ENCODE data around the gene NUDT14. TPM values are rescaled to one million over a fixed set of nuclear protein-coding genes. Genes with fewer than 3 reads are reported as not detected.

Gene NUDT14
- polyA plus RNA-seq, 10 donors = 7.3 to 19.6 (median 13.8) TPM

GRCh38 chr14:105213361-105213760 lies 32.2 kb upstream of the NUDT14 start:
- DNase-seq = peak in 1 of 3 donors; percentile 67

- no peak for DNase-seq
These were observed 31.6 kb upstream of the NUDT14 start for GRCh38 chr14:105212541-105213300.

DNA sequence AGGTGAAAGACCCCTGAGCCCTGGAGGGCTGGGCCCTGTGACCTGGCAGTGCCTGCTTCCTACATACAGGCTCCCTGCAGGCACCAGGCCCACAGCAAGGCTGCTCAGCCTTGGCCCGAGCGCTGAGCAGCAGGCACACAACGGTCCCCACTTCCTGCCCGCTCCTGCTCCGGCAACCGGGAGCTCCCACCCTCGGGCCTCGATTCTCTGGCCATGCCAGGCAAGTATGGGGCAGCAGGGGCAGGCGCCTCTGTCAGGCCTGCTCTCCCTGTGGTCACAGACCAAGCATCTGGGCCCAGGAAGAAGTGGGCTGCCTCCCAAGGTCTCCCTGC lies 30.6 kb upstream of the NUDT14 start:
- DNase-seq = no peak

DNA sequence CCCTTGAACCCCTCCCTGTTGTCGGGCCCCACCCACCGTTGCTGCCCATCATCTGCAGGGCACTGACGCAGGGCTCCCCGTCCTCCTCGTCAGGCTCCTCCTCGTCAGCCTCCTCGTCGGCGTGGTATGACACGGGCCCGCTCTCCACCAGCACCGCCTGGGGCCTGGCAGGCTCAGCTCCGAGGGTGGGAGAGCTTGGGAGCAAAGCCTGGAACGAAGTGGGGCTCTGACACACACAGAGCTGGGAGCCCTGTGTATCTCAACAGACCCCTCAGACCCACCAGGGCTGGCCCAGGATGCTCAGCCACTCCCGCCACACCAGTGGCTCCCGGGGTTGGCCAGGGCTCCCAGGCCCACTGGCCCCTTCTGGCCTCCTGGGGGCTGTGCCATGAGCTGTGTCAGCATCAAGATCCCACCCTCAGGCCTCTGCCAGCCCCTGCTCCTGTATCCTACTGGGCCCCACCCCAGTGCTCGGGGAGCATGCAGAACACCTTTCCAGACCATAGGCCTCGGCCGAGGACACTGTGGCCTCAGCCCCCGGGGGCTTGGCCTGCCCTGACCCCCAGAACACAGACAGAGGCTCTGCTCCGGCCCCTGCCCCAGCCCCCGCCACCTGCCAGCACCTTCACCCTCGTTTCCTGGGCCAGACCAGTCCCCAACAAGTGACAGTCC lies 30.1 kb upstream of the NUDT14 start:
- DNase-seq = no peak

- no peak for DNase-seq
These were observed 29.3 kb upstream of the NUDT14 start for GRCh38 chr14:105210266-105211025.

- no peak for DNase-seq
These were observed 28.5 kb upstream of the NUDT14 start for GRCh38 chr14:105209646-105210045.

DNA sequence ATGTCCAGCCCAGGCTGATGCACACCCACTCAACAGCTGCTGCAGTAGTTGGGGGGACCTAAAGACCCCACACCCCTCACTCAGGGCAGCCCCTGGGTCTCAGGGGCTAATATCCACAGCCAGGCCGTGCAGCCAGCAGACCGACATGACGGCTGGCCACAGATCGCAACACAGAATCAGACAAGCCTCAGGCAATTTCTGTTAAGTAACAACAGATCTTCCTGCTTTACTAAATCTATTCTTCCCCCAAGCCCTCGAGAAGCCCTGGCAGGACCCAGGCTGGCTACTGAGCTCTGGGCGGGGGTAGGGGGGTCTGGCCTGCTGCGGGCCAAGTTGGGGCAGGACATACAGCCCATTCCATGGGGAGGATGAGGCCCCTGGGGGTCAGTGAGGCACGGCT lies 28.0 kb upstream of the NUDT14 start:
- no peak for DNase-seq

- DNase-seq = no peak
These were observed 27.6 kb upstream of the NUDT14 start for GRCh38 chr14:105208738-105209075.

DNA sequence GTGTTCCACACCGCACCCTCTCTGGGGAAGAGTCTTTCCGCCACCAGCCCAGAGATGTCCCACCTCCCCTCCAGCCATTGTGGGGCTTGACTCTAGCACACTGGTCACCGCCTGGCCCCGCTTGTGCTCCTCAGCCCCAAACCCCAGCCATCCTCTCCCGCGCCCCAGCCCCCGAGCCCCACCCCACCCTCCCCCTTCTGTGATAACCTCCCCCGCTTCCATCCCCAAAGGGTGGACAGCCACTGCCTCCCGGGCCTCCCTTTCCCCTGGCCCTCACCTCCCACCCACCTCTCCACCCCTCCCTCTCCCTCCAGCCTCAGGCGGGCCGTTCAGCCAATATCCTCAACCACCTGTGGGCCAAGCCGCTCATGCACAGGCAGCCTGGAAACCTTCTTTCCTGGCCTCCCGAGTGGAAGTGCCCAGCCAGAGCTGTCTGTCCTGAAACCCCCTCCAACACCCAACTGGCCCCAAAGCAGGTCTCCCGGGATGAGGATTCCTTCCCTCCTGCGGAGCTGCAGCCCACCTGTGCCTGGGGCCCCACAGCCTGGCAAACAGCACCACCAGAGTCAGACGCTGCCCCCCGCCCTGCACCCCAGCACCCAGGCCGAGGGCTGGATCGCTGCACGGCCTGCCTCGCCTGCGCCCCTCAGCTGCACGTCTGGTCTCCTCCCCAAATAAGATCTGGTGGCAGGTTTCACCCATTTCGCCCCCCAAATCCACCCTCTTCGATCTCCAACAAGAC lies 27.1 kb upstream of the NUDT14 start:
- DNase-seq = no peak

GRCh38 chr14:105207460-105207901 lies 26.4 kb upstream of the NUDT14 start:
- DNase-seq = no peak

GRCh38 chr14:105206873-105207272 lies 25.8 kb upstream of the NUDT14 start:
- no peak for DNase-seq

GRCh38 chr14:105205673-105206208 lies 24.6 kb upstream of the NUDT14 start:
- peak in 1 of 3 donors; percentile 59 for DNase-seq

- DNase-seq = peak in 1 of 3 donors; percentile 37
These were observed 24.0 kb upstream of the NUDT14 start for GRCh38 chr14:105204931-105205672.

DNA sequence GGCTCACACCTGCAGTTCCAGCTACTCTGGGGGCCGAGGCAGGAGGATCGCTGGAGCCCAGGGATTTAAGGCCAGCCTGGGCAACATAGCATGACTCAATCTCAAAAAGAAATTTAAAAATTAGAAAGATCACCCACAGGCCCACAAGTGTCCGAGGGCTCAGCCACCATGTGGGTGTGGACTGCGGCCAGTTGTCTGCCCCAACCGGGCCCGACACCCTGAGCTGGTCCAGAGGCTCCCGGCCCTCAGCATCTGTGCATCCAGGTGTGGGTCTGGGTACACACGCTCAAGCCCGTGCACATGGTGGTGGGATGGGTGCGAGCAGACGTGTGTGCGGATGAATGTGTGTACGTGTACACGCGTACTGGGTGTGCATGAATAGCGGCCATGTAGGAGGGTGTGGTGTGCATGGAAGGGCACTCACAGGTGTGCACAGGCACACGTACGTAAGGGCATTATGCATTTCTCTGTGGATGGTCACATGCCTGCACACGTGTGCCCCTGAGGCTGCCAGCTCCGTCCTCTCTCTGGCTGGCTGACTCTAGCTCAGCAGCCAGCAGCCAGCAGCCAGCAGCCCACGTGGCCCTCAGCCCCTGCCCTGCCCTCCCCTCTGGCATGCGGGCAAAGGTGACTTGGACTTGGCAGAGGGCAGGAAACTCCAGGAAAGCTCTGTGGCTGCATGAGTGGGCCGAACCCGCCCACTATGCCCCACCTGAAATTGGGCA lies 23.3 kb upstream of the NUDT14 start:
- DNase-seq = peak in 1 of 3 donors; percentile 47

GRCh38 chr14:105203701-105204100 lies 22.6 kb upstream of the NUDT14 start:
- no peak for DNase-seq

- DNase-seq = peak in 2 of 3 donors; percentile 56 to 84
These were observed 22.0 kb upstream of the NUDT14 start for GRCh38 chr14:105203057-105203531.

- peak in 1 of 3 donors; percentile 51 for DNase-seq
These were observed 20.9 kb upstream of the NUDT14 start for GRCh38 chr14:105201925-105202513.

DNA sequence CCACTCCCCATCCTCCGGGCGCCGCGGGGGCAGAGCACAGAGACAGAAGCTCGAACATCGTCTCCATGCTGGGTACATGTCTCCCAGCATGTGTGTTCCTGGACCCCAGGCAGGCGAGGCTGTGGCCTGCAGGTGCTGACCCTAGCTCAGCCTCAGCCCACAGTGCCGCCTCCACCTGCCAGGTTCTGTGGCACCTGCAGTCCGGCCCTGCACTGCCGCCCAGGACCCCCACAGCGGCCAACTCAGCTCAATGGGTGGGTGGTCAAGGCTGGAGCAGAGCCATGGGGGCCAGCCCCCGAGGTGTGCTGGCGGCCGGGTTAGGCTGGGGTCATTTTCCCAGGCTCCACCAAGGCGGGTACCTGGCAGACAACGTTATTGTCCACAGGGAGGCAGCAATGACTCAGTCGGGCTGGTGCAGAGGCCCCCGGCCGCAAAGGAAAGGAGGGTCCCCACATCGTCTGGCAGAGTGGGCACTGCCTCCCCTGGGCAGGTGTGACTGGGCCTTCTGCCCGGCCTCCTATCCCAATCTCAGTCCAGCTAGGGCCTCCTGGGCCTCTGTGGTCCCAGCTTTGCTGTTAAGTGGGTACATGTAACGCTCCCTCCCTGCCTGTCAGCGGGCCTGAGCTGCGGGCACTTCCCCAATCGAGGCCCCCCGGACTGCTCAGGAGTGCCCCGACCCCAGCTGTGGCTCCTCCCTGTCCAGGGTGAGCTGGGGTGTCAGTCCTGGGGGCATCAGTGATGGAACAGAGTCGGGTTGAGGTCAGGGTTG lies 20.2 kb upstream of the NUDT14 start:
- no peak for DNase-seq

DNA sequence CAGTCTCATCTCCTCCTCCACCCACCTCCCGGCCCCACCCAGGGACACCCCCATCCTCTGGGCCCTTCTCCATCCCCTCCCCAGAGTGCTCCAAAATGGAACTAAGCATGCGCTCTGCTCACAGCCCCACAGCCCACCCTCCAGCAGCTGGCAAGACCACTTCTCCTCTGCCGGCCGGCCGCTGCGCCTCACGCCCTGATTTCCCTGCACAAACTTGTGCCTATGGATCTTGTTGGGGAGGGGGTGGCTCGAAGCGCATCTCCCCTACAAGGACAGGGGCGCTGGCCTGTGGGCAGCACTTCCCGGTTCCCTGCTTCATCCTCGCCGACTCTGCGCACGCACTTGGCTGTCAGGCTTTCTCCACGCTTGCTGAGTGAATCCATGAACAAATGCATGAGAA lies 19.5 kb upstream of the NUDT14 start:
- peak in 1 of 3 donors; percentile 53 for DNase-seq
